PC-9 (cell line): ENCODE data around the gene BTG4. TPM values are rescaled to one million over a fixed set of nuclear protein-coding genes. Genes with fewer than 3 reads are reported as not detected.
A peak's percentile ranks its signal among the peaks of the same experiment; 100 is the strongest.

Experiments used
- BruUV-seq: library from RNA; stranded (reverse); fragments of 400-500 nt; replicated peaks from 2 replicates; lab custom pipeline; 2021; lab: Mats Ljungman, UMichigan
- CTCF ChIA-PET: fragments of 300-600 bp; sonication (Branson Sonifier 250); formaldehyde crosslinking; loops from one replicate; lab custom pipeline; 2022; ENCODE audit warnings: antibody characterized with exemption; lab: Charles Lee
- POLR2A ChIA-PET: fragments of 300-600 bp; sonication (Branson Sonifier 250); formaldehyde crosslinking; loops from one replicate; lab custom pipeline; 2022; ENCODE audit warnings: antibody characterized with exemption; ENCODE audit not compliant: unreplicated experiment; lab: Charles Lee
- DNase-seq, 2 experiments: peaks; one replicate each; pipeline versions ENCODE4 v3.0.0 to v3.0.0-alpha.2; 2015 to 2022; ENCODE audit warnings: mixed read lengths in 1 of 2
- H2AFZ ChIP-seq: fragments of 200-600 bp; sonication (generic); 2 replicates; pipeline ENCODE4 v1.8.1; 2017; ENCODE audit warnings: antibody characterized with exemption
- H3F3A ChIP-seq: fragments of 200-600 bp; sonication (generic); 2 replicates; pipeline ENCODE4 v1.8.1; 2017; ENCODE audit warnings: antibody characterized with exemption, mild to moderate bottlenecking, low read depth; ENCODE audit not compliant: insufficient read depth
- H3K27ac ChIP-seq: fragments of 200-600 bp; sonication (generic); 2 replicates; pipeline ENCODE4 v1.6.1; 2016; ENCODE audit warnings: mixed run types
- H3K27me3 ChIP-seq: fragments of 200-600 bp; sonication (generic); 2 replicates; pipeline ENCODE4 v1.6.1; 2016; ENCODE audit warnings: low read depth, mixed run types; ENCODE audit not compliant: insufficient read depth
- H3K36me3 ChIP-seq: fragments of 200-600 bp; sonication (generic); 2 replicates; pipeline ENCODE4 v1.6.1; 2016; ENCODE audit warnings: low read depth, mixed run types
- H3K4me1 ChIP-seq: fragments of 200-600 bp; sonication (generic); replicated peaks from 2 replicates; pipeline ENCODE4 v1.6.1; 2016; ENCODE audit warnings: mixed run types; ENCODE audit not compliant: insufficient read depth
- H3K4me2 ChIP-seq: fragments of 200-600 bp; sonication (generic); 2 replicates; pipeline ENCODE4 v1.6.1; 2017; ENCODE audit warnings: mixed run types
- H3K4me3 ChIP-seq: fragments of 200-600 bp; sonication (generic); 2 replicates; pipeline ENCODE4 v1.6.1; 2016; ENCODE audit warnings: mixed run types
- H3K79me2 ChIP-seq: fragments of 200-600 bp; sonication (generic); 2 replicates; pipeline ENCODE4 v1.6.1; 2017; ENCODE audit warnings: low read depth, mixed run types
- H3K9me2 ChIP-seq: fragments of 200-600 bp; sonication (generic); 2 replicates; pipeline ENCODE4 v1.8.1; 2017; ENCODE audit warnings: mild to moderate bottlenecking; ENCODE audit not compliant: insufficient read depth
- H3K9me3 ChIP-seq: fragments of 200-600 bp; sonication (generic); 2 replicates; pipeline ENCODE4 v1.8.1; 2016; ENCODE audit warnings: low read depth; ENCODE audit not compliant: insufficient read depth
- H4K20me1 ChIP-seq: fragments of 200-600 bp; sonication (generic); 2 replicates; pipeline ENCODE4 v1.8.1; 2017; ENCODE audit not compliant: insufficient read depth
- EZH2 ChIP-seq: fragments of 200-600 bp; sonication (generic); IDR thresholded peaks from 2 replicates; pipeline ENCODE4 v1.8.0; 2017; ENCODE audit warnings: antibody characterized with exemption, low read depth
- intact Hi-C: fragments of 100-400 bp; cut with micrococcal nuclease; formaldehyde crosslinking; loops from one replicate; pipeline ENCODE4 v1.10.0; 2022; ENCODE audit not compliant: unreplicated experiment
- total RNA-seq: library from RNA; stranded (reverse); gene quantifications from 2 replicates; pipeline ENCODE4 v1.2.3, GENCODE V29; 2021
- TF ChIP-seq, protein P1 (sequence below): fragments of 200-600 bp; sonication (generic); conservative IDR thresholded peaks from 2 replicates; pipeline ENCODE4 v1.6.1; 2017; ENCODE audit warnings: mixed run types, antibody characterized with exemption, mild to moderate bottlenecking, moderate library complexity

The BTG4 gene
- total RNA-seq, 1 experiment from 2014 or later, result not detected

DNA sequence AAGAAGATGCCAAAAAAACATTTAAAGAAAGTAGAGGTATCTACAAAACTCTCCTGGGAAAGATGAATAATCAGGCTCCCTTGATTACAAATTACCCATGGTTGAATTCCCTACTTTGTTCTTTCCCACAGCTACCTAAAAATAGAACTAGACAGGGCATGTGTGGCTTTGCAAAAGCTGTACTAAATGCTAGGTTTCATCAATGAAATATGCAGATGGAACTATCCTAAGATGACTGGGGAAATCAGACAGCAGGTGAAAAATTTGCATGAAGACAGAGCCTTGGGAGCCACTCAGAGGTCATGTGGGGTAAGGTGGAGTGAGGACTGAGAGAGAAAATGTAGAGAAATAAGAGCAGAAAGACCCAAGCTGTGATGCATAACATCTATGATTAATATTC lies 43.1 kb upstream of the BTG4 start:
- H3K4me3 ChIP-seq, result no peak overlapping the region
- DNase-seq, result peak in 1 of 2 experiments; percentile 62

DNA sequence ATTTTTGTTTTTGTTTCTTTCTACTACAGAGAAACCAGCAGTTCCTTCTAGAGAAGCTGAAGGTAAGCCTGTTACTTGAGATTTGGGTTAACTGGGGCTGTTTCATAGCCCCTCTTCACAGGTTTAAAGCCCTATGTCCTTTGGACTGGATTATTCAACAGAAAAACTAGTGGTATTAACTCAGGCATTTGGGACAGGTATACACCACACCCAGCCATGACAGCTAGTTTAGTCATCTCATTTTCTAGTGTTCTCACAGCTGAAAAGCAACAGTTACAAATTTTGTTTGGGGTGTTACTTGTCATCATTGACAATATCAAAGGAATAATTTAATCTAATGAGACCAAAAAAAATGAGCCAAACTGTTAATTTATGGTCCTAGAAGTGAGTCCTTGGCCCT lies 42.3 kb upstream of the BTG4 start:
- Histone ChIP-seq H3K79me2 (no peaks in the 10 kb centered on the region), H3K4me3 (no peak overlapping the region; the same call in 1 of the 2 replicates), H3K4me1 (peaks cover 23% of the 10 kb centered on the region), H3K36me3 (peaks cover 14% of the 10 kb centered on the region; the same call in 1 of the 2 replicates), H2AFZ (peak overlapping the region; percentile 69), H4K20me1 (no peaks in the 10 kb centered on the region), H3K27ac (peak overlapping the region; percentile 85), H3K9me3 (peaks cover 12% of the 10 kb centered on the region), H3K27me3 (no peaks in the 10 kb centered on the region), H3K9me2 (no peaks in the 10 kb centered on the region), H3F3A (peaks cover 18% of the 10 kb centered on the region; the same call in 1 of the 2 replicates), H3K4me2 (peak overlapping the region; percentile 53)
- POLR2A ChIA-PET, result interaction anchor here (0.9 kb wide), 2 partner anchors 292 to 1107 kb away, joined by 3 to 4 read pairs; no protein-coding TSS in a partner anchor
- BruUV-seq, result no TSS peak
- no peak for TF ChIP-seq EZH2
- TF ChIP-seq, protein P1, sequence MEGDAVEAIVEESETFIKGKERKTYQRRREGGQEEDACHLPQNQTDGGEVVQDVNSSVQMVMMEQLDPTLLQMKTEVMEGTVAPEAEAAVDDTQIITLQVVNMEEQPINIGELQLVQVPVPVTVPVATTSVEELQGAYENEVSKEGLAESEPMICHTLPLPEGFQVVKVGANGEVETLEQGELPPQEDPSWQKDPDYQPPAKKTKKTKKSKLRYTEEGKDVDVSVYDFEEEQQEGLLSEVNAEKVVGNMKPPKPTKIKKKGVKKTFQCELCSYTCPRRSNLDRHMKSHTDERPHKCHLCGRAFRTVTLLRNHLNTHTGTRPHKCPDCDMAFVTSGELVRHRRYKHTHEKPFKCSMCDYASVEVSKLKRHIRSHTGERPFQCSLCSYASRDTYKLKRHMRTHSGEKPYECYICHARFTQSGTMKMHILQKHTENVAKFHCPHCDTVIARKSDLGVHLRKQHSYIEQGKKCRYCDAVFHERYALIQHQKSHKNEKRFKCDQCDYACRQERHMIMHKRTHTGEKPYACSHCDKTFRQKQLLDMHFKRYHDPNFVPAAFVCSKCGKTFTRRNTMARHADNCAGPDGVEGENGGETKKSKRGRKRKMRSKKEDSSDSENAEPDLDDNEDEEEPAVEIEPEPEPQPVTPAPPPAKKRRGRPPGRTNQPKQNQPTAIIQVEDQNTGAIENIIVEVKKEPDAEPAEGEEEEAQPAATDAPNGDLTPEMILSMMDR, result no peak
- DNase-seq, result peak in 1 of 2 experiments; percentile 83
- CTCF ChIA-PET, result no interaction called here
- intact Hi-C loops, result no loop called here

More for the DNA sequence above, 43.1 kb upstream of the BTG4 start:
- peaks cover 14% of the 10 kb centered on the region; the same call in 1 of the 2 replicates for H3K36me3 ChIP-seq
- peaks cover 12% of the 10 kb centered on the region for H3K9me3 ChIP-seq
- intact Hi-C loops, result loop anchor here (5.0 kb wide), 1 partner anchor 602 kb away; no protein-coding TSS in a partner anchor
- H3K4me2 ChIP-seq, result peak overlapping the region; percentile 53; the same call in 1 of the 2 replicates
- no peaks in the 10 kb centered on the region for H3K27me3 ChIP-seq
- H2AFZ ChIP-seq, result no peak overlapping the region
- no peak for TF ChIP-seq EZH2
- TF ChIP-seq, protein P1, result no peak
- peak overlapping the region; percentile 85 for H3K27ac ChIP-seq
- ChIA-PET CTCF (no interaction called here), POLR2A (no interaction called here)
- H3K79me2 ChIP-seq, result no peaks in the 10 kb centered on the region
- BruUV-seq, result no TSS peak
- H3F3A ChIP-seq, result peaks cover 18% of the 10 kb centered on the region; the same call in 1 of the 2 replicates
- no peaks in the 10 kb centered on the region for H4K20me1 ChIP-seq
- H3K4me1 ChIP-seq, result peaks cover 23% of the 10 kb centered on the region
- H3K9me2 ChIP-seq, result no peaks in the 10 kb centered on the region

DNA sequence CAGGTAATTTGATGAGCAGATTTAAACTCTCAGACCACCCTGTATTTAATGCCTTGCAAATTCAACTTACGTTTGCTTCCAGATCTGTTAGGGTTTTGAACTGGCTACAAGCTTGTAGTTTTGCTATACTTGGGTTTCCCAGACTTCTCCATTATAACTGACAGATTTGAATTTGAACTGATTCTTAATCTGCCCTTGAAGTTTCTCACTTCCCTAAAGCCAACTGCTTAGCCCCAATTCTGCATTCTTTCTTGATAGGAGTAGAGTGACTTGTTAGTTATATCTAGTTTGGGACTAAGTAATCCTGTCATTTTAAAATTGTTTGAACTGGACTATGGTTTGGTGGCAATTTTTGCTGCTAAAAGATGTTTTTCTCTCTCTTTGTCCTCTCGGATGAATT lies 38.1 kb upstream of the BTG4 start:
- CTCF ChIA-PET, result no interaction called here

More for the DNA sequence above, 38.1 kb upstream of the BTG4 start:
- Histone ChIP-seq H3K4me1 (peaks cover 18% of the 10 kb centered on the region), H3K79me2 (no peaks in the 10 kb centered on the region), H3K27ac (no peak overlapping the region), H2AFZ (no peak overlapping the region), H3K9me2 (0 out of 2 replicates have a peak, but pooled peaks cover 5% of the 10 kb centered on the region), H3K4me2 (no peak overlapping the region), H3F3A (peaks cover 13% of the 10 kb centered on the region; the same call in 1 of the 2 replicates), H3K27me3 (no peaks in the 10 kb centered on the region), H3K9me3 (peaks cover 2% of the 10 kb centered on the region; the same call in 1 of the 2 replicates), H4K20me1 (no peaks in the 10 kb centered on the region), H3K36me3 (no peaks in the 10 kb centered on the region; the same call in 1 of the 2 replicates), H3K4me3 (no peak overlapping the region)
- BruUV-seq, result no TSS peak
- intact Hi-C loops, result no loop called here
- POLR2A ChIA-PET, result no interaction called here
- no peak for DNase-seq
- TF ChIP-seq EZH2, result no peak
- TF ChIP-seq, protein P1, result no peak
